Adrenal gland (tissue), 12 donors: Measurements from ENCODE around the gene NBPF1. TPM values are rescaled to one million over a fixed set of nuclear protein-coding genes. Genes with fewer than 3 reads are reported as not detected.
"Not testable (repeated sequence)": the region's sequence is repeated elsewhere in the genome, so short reads cannot be mapped to it uniquely, and the experiment has no call there.

Source experiments
- DNase-seq, 7 donors: peaks; one replicate each; pipeline ENCODE4 v3.0.0-alpha.2; 2019 to 2020
- H3K27ac ChIP-seq, 5 donors: fragments of 200-600 bp; sonication (generic) in 4 of 5; 1 replicate in 3 of 5; 2 replicates in 2 of 5; pipeline versions ENCODE4 v1.5.1 to v1.8.0; 2016 to 2020; ENCODE audit warnings: mild to moderate bottlenecking in 1 of 5
- H3K27me3 ChIP-seq: fragments of 200-600 bp; 2 replicates; pipeline ENCODE4 v1.8.0; 2021
- H3K36me3 ChIP-seq, 2 donors: fragments of 200-600 bp; replicated peaks in 1 of 2; 1 replicate in 1 of 2; 2 replicates in 1 of 2; pipeline versions ENCODE4 v1.5.1 to v1.8.0; 2018 to 2022
- H3K4me1 ChIP-seq, 2 donors: fragments of 200-600 bp; replicated peaks in 1 of 2; 1 replicate in 1 of 2; 2 replicates in 1 of 2; pipeline versions ENCODE4 v1.5.1 to v1.8.0; 2018 to 2021
- H3K4me3 ChIP-seq, 4 donors: fragments of 200-600 bp; sonication (generic) in 3 of 4; one replicate each; pipeline ENCODE4 v1.5.1; 2016 to 2018
- H3K9me3 ChIP-seq, 3 donors: fragments of 200-600 bp; sonication (generic) in 1 of 3; replicated peaks in 1 of 3; 1 replicate in 2 of 3; 2 replicates in 1 of 3; pipeline versions ENCODE4 v1.5.1 to v1.8.0; 2016 to 2021
- WGBS, 4 donors: extraction: QIAGEN DNeasy Blood & Tissue Kit in 2 of 4; methylation state at CpG; one replicate each; pipeline versions ENCODE4 v1.1.5 to v1.1.7; 2013 to 2017; 5-methylcytosine and 5-hydroxymethylcytosine counted together
- intact Hi-C, 2 donors: fragments of 100-400 bp; cut with DNase I; formaldehyde crosslinking; loops; one replicate each; pipeline versions ENCODE4 v1.14.1 to v1.15.0; 2022 to 2023
- polyA plus RNA-seq, 3 donors: library from polyadenylated mRNA; stranded (reverse); fragments of 200-250 nt in 2 of 3; fragments of 350-450 nt in 1 of 3; fragmentation: Illumina TruSeq in 1 of 3; extraction: RNeasy Lipid Tissue Mini Kit (QIAGEN cat#74804) in 1 of 3; gene quantifications; one replicate each; pipeline ENCODE4 v1.2.3, GENCODE V29; 2013 to 2014
- total RNA-seq, 9 donors: library from RNA; depleted of rRNA in 4 of 9; stranded (reverse); fragments of >200 nt in 4 of 9; fragments of 120-200 nt in 1 of 9; fragmentation: NEBNext Ultra II Directional in 1 of 9; extraction: Animal tissue kit (Norgen Biotek cat#: 25700) in 1 of 9; gene quantifications; one replicate each; pipeline versions ENCODE4 v1.1.0 to v1.2.4, GENCODE V29; 2013 to 2023
- donor health status: healthy with polysubstance abuse.
- donor health status: Bipolar disorder and iron deficiency.
- donor health status: DM: yes; HTN: yes; CAD: no.
- donor health status: DM: no; HTN: no; CAD: no.
- donor health status: DM: no; HTN: no; CAD: no.
- donor health status: DM: yes; HTN: yes; CAD: no.

Gene NBPF1
- total and polyA plus RNA-seq, 12 donors: 7.9 to 205 (median 93.3) TPM

GRCh38 chr1:16648756-16649155 is 35.4 kb upstream of the NBPF1 start:
- DNase-seq: peak in 3 of 7 donors; percentile 6 to 15 (median 9)
- H3K27me3 ChIP-seq, H3K27ac ChIP-seq, intact Hi-C loops, H3K4me3 ChIP-seq, H3K9me3 ChIP-seq, H3K36me3 ChIP-seq: not testable (repeated sequence)
- WGBS, 4 donors: 94% methylated on average over 7 of the region's 8 CpGs; no CpG with 5 or more reads in 3 of the 4 donors
- H3K4me1 ChIP-seq: peaks cover 11 to 12% of the 10 kb centered on the region in 2 donors

- peaks cover 16 to 17% of the 10 kb centered on the region in 2 donors for H3K4me1 ChIP-seq
- H3K9me3 ChIP-seq, H3K4me3 ChIP-seq, intact Hi-C loops, H3K27ac ChIP-seq, H3K36me3 ChIP-seq, H3K27me3 ChIP-seq: not testable (repeated sequence)
- WGBS, 4 donors: 58 to 61% methylated on average over 9 to 25 of the region's 32 CpGs; no CpG with 5 or more reads in 2 of the 4 donors
- DNase-seq: peak in 3 of 7 donors; percentile 4 to 18 (median 15)
Measured at GRCh38 chr1:16648250-16648649, 34.9 kb upstream of the NBPF1 start.

GRCh38 chr1:16647179-16648176 is 34.1 kb upstream of the NBPF1 start:
- H3K4me1 ChIP-seq: peaks cover 21 to 23% of the 10 kb centered on the region in 2 donors
- peak in 5 of 7 donors; percentile 6 to 31 (median 28) for DNase-seq
- H3K27ac ChIP-seq, H3K9me3 ChIP-seq, H3K36me3 ChIP-seq, H3K4me3 ChIP-seq, intact Hi-C loops, H3K27me3 ChIP-seq: not testable (repeated sequence)
- WGBS, 4 donors: 4 to 55% (median 29%) methylated on average over 4 to 58 of the region's 84 CpGs

GRCh38 chr1:16646716-16647115 is 33.4 kb upstream of the NBPF1 start:
- H3K27me3 ChIP-seq, intact Hi-C loops, H3K4me3 ChIP-seq, H3K36me3 ChIP-seq, H3K27ac ChIP-seq, H3K9me3 ChIP-seq: not testable (repeated sequence)
- peak in 2 of 7 donors; percentile 13 for DNase-seq
- peaks cover 21 to 31% of the 10 kb centered on the region in 2 donors for H3K4me1 ChIP-seq
- 67 to 98% methylated on average over 3 to 8 of the region's 17 CpGs; no CpG with 5 or more reads in 2 of the 4 donors for WGBS, 4 donors

GRCh38 chr1:16646061-16646664 is 32.8 kb upstream of the NBPF1 start:
- 87 to 92% (median 88%) methylated on average over 13 to 15 of the region's 15 CpGs for WGBS, 4 donors
- H3K27ac ChIP-seq, H3K9me3 ChIP-seq, H3K4me3 ChIP-seq, H3K27me3 ChIP-seq, H3K36me3 ChIP-seq, intact Hi-C loops: not testable (repeated sequence)
- H3K4me1 ChIP-seq: peaks cover 21 to 32% of the 10 kb centered on the region in 2 donors
- peak; percentile 2 to 54 (median 16) for DNase-seq

- Histone ChIP-seq H3K4me3 (peak overlapping the region in 2 of 4 donors; percentile 66 to 74), H3K27ac (peak overlapping the region in 4 of 5 donors; percentile 21 to 76 (median 70)), H3K4me1 (peaks cover 21 to 32% of the 10 kb centered on the region in 2 donors)
- WGBS, 4 donors: 65 to 83% (median 78%) methylated on average over 4 to 7 of the region's 7 CpGs
- H3K27me3 ChIP-seq, H3K36me3 ChIP-seq, H3K9me3 ChIP-seq, intact Hi-C loops: not testable (repeated sequence)
- DNase-seq: peak; percentile 17 to 73 (median 60)
Measured at GRCh38 chr1:16645271-16646060, 32.1 kb upstream of the NBPF1 start.
